HL-60 (cell line): ENCODE data around the gene EPHX1.

Experiments used
- DNase-seq, 2 experiments: peaks; one replicate each; pipeline ENCODE4 v3.0.0-alpha.2; 2010 to 2020; ENCODE audit warnings: low read depth in 1 of 2, low spot score in 1 of 2
- H3K27ac ChIP-seq: fragments of 250-450 bp; sonication (Bioruptor Pico); replicated peaks from 2 replicates; pipeline ENCODE4 v1.5.1; 2020; ENCODE audit warnings: mild to moderate bottlenecking, moderate library complexity
- H3K27me3 ChIP-seq: fragments of 250-450 bp; sonication (Bioruptor Pico); 2 replicates; pipeline ENCODE4 v1.5.1; 2021; ENCODE audit warnings: mild to moderate bottlenecking, moderate library complexity; ENCODE audit not compliant: insufficient read depth, poor library complexity, severe bottlenecking
- H3K4me3 ChIP-seq: replicated peaks from 2 replicates; pipeline ENCODE4 v1.5.1; 2011; ENCODE audit warnings: mild to moderate bottlenecking, control low read depth, low read length; ENCODE audit not compliant: insufficient read depth
- GABPA ChIP-seq: IDR thresholded peaks from 2 replicates; pipeline ENCODE4 v1.6.1; 2012; ENCODE audit warnings: low read depth
- POLR2AphosphoS5 ChIP-seq: IDR thresholded peaks from 2 replicates; pipeline ENCODE4 v1.6.1; 2012; ENCODE audit warnings: low read depth
- REST ChIP-seq: IDR thresholded peaks from 2 replicates; pipeline ENCODE4 v1.6.1; 2012; ENCODE audit warnings: low read depth; ENCODE audit not compliant: insufficient replicate concordance
- SPI1 ChIP-seq: IDR thresholded peaks from 2 replicates; pipeline ENCODE4 v1.6.1; 2012; ENCODE audit warnings: low read depth, mild to moderate bottlenecking, borderline replicate concordance
- TF ChIP-seq, protein P1 (sequence below): IDR thresholded peaks from one replicate; pipeline ENCODE4 v1.5.1; 2011; ENCODE audit warnings: low read length, control low read depth, inconsistent platforms; ENCODE audit not compliant: insufficient read depth

EPHX1 gene

GRCh38 chr1:225844236-225845061 lies 34.5 kb downstream of the EPHX1 start:
- no peaks in the 10 kb centered on the region for H3K27me3 ChIP-seq
- no peak for DNase-seq
- H3K27ac ChIP-seq = no peak overlapping the region
- no peak overlapping the region for H3K4me3 ChIP-seq
- TF ChIP-seq POLR2AphosphoS5 (0 out of 2 replicates have a peak, but pooled peaks have one; percentile 21), REST (no peak)

GRCh38 chr1:225845097-225845496 lies 35.2 kb downstream of the EPHX1 start:
- no peak overlapping the region for H3K4me3 ChIP-seq
- TF ChIP-seq REST = no peak
- no peak for TF ChIP-seq POLR2AphosphoS5
- TF ChIP-seq, protein P1, sequence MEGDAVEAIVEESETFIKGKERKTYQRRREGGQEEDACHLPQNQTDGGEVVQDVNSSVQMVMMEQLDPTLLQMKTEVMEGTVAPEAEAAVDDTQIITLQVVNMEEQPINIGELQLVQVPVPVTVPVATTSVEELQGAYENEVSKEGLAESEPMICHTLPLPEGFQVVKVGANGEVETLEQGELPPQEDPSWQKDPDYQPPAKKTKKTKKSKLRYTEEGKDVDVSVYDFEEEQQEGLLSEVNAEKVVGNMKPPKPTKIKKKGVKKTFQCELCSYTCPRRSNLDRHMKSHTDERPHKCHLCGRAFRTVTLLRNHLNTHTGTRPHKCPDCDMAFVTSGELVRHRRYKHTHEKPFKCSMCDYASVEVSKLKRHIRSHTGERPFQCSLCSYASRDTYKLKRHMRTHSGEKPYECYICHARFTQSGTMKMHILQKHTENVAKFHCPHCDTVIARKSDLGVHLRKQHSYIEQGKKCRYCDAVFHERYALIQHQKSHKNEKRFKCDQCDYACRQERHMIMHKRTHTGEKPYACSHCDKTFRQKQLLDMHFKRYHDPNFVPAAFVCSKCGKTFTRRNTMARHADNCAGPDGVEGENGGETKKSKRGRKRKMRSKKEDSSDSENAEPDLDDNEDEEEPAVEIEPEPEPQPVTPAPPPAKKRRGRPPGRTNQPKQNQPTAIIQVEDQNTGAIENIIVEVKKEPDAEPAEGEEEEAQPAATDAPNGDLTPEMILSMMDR = no peak
- no peak for TF ChIP-seq SPI1
- no peak for TF ChIP-seq GABPA
- H3K27me3 ChIP-seq = no peaks in the 10 kb centered on the region
- H3K27ac ChIP-seq = no peak overlapping the region
- no peak for DNase-seq

DNA sequence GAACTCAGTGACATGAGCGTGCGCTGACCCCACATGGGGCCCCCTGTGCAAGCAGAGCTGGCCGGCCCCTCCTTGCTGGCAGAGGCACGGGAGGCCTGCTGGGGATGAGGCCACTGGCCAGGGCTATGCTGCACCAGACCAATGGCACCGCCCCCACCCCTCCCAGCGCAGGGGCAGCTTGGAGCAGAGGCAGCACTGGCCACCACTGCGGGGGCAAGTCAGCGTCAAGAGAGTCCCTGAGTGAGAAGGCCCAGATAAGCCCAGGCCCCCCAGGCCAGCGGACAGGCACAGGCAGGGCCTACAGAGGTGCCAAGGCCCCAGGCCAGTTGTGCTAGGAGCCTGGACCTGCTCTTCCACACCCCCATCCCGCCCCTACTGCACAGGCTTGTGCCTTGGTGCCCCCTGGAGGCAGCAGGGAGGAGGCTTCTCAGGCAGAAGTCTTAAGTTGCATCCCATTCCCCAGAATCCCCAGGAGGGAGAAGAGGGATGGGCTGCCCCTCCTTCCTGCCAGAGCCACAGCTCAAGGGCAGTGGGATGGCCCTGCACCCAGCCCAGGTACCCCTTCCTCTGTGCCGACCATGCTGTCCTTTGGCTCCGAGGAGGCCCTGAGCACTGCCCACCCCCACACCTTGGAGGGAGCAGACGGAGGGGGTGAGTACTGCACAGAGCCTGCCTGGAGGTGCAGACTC lies 35.8 kb downstream of the EPHX1 start:
- DNase-seq = peak; percentile 35 to 72
- Histone ChIP-seq H3K4me3 (no peak overlapping the region), H3K27ac (no peak overlapping the region), H3K27me3 (no peaks in the 10 kb centered on the region)
- TF ChIP-seq, protein P1 = peak; percentile 30
- peak; percentile 18; the same call in 1 of the 2 replicates for TF ChIP-seq POLR2AphosphoS5
- TF ChIP-seq SPI1 = no peak

- TF ChIP-seq, protein P1 = no peak
- TF ChIP-seq SPI1 (no peak), GABPA (no peak), REST (no peak), POLR2AphosphoS5 (no peak)
Observed at GRCh38 chr1:225846331-225847310, 36.7 kb downstream of the EPHX1 start.

More at GRCh38 chr1:225846331-225847310, 36.7 kb downstream of the EPHX1 start:
- no peaks in the 10 kb centered on the region for H3K27me3 ChIP-seq
- no peak overlapping the region for H3K4me3 ChIP-seq
- no peak for DNase-seq
- H3K27ac ChIP-seq = no peak overlapping the region
